Peyer's patch (tissue), 4 donors: ENCODE data around the gene TOMM20. TPM values are rescaled to one million over a fixed set of nuclear protein-coding genes. Genes with fewer than 3 reads are reported as not detected.

Experiments used
- DNase-seq, 3 donors: peaks; one replicate each; pipeline ENCODE4 v3.0.0-alpha.2; 2017 to 2019
- H3K27ac ChIP-seq, 4 donors: fragments of 200-600 bp; sonication (generic); one replicate each; pipeline ENCODE4 v1.5.1; 2016 to 2019
- H3K27me3 ChIP-seq, 2 donors: fragments of 200-600 bp; sonication (generic); one replicate each; pipeline ENCODE4 v1.5.1; 2019
- H3K36me3 ChIP-seq, 3 donors: fragments of 200-600 bp; sonication (generic); one replicate each; pipeline ENCODE4 v1.5.1; 2016 to 2019
- H3K4me1 ChIP-seq, 4 donors: fragments of 200-600 bp; sonication (generic); one replicate each; pipeline ENCODE4 v1.5.1; 2016 to 2019
- H3K4me3 ChIP-seq, 4 donors: fragments of 200-600 bp; sonication (generic); 1 replicate in 3 of 4; 2 replicates in 1 of 4; pipeline ENCODE4 v1.5.1; 2016 to 2019; ENCODE audit warnings: mild to moderate bottlenecking in 1 of 4
- H3K9me3 ChIP-seq, 4 donors: fragments of 200-600 bp; sonication (generic); one replicate each; pipeline ENCODE4 v1.5.1; 2016 to 2019; ENCODE audit warnings: mild to moderate bottlenecking in 1 of 4
- POLR2A ChIP-seq, 2 donors: fragments of 450-650 bp; IDR thresholded peaks; one replicate each; pipeline ENCODE4 v1.5.1; 2017; ENCODE audit warnings: antibody characterized with exemption in 2 of 2, mild to moderate bottlenecking in 2 of 2, moderate library complexity in 2 of 2
- total RNA-seq, 4 donors: library from RNA; depleted of rRNA; stranded (reverse); fragments of >200 nt; gene quantifications; one replicate each; pipeline ENCODE4 v1.1.0, GENCODE V29; 2016
- TF ChIP-seq, protein P1 (sequence below), 6 experiments: fragments of 450-650 bp in 4 of 6; fragments of 200-600 bp in 2 of 6; sonication (generic) in 1 of 6; IDR thresholded peaks; one replicate each; pipeline ENCODE4 v1.5.1; 2017 to 2019; ENCODE audit warnings: antibody characterized with exemption in 6 of 6, mild to moderate bottlenecking in 3 of 6, moderate library complexity in 1 of 6

The TOMM20 gene
- total RNA-seq, 4 donors from 2014 or later = 38.0 to 44.3 (median 42.8) TPM

DNA sequence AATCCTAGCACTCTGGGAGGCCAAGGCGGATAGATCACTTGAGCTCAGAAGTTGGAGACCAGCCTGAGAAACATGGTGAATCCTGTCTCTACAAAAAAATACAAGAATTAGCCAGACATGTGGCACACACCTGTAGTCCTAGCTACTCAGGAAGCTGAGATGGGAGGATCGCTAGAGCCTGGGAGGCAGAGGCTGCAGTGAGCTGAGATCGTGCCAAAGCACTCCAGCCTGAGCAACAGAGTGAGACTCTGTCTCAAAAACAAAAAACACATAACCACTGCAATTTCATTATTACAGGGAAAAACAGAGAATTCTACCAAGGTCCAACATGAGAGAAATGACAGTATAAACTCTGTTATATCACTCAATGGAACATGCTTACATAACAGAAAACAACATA lies 4.4 kb upstream of the TOMM20 start:
- DNase-seq = no peak
- H3K4me3 ChIP-seq = no peak overlapping the region
- no peaks in the 10 kb centered on the region for H3K9me3 ChIP-seq
- H3K27ac ChIP-seq = no peak overlapping the region
- TF ChIP-seq POLR2A (IDR thresholded peaks at IDR 0.05) = no peak
- TF ChIP-seq, protein P1, sequence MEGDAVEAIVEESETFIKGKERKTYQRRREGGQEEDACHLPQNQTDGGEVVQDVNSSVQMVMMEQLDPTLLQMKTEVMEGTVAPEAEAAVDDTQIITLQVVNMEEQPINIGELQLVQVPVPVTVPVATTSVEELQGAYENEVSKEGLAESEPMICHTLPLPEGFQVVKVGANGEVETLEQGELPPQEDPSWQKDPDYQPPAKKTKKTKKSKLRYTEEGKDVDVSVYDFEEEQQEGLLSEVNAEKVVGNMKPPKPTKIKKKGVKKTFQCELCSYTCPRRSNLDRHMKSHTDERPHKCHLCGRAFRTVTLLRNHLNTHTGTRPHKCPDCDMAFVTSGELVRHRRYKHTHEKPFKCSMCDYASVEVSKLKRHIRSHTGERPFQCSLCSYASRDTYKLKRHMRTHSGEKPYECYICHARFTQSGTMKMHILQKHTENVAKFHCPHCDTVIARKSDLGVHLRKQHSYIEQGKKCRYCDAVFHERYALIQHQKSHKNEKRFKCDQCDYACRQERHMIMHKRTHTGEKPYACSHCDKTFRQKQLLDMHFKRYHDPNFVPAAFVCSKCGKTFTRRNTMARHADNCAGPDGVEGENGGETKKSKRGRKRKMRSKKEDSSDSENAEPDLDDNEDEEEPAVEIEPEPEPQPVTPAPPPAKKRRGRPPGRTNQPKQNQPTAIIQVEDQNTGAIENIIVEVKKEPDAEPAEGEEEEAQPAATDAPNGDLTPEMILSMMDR (IDR thresholded peaks at IDR 0.05) = no peak
- no peaks in the 10 kb centered on the region for H3K4me1 ChIP-seq
- peaks cover 0 to 64% (median 3%) of the 10 kb centered on the region in 3 donors for H3K36me3 ChIP-seq
- H3K27me3 ChIP-seq = no peaks in the 10 kb centered on the region

DNA sequence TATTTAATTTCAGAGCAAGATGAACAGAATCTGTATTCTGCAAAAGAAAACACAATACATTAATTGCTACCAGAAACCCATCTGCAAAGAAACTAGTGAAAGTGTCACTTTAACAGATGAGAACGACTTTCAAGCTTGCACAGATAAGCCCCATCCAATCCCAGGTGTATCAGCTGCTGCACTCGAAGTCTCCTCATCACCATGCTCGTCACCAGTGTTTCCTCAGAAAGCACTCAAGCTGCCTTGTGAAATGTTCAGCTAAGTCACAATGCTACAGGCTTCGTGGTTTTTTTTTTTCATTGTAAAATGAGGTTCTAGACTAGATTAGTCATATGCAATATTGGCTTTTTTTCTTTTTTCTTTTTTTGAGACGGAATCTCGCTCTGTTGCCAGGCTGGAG lies 3.3 kb upstream of the TOMM20 start:
- Histone ChIP-seq H3K36me3 (peaks cover 0 to 52% (median 3%) of the 10 kb centered on the region in 3 donors), H3K27me3 (no peaks in the 10 kb centered on the region), H3K27ac (no peak overlapping the region), H3K9me3 (no peaks in the 10 kb centered on the region), H3K4me3 (no peak overlapping the region), H3K4me1 (peaks cover 0 to 7% (median 0%) of the 10 kb centered on the region in 4 donors)
- DNase-seq = no peak
- TF ChIP-seq POLR2A (IDR thresholded peaks at IDR 0.05) = no peak
- TF ChIP-seq, protein P1 (IDR thresholded peaks at IDR 0.05) = no peak

DNA sequence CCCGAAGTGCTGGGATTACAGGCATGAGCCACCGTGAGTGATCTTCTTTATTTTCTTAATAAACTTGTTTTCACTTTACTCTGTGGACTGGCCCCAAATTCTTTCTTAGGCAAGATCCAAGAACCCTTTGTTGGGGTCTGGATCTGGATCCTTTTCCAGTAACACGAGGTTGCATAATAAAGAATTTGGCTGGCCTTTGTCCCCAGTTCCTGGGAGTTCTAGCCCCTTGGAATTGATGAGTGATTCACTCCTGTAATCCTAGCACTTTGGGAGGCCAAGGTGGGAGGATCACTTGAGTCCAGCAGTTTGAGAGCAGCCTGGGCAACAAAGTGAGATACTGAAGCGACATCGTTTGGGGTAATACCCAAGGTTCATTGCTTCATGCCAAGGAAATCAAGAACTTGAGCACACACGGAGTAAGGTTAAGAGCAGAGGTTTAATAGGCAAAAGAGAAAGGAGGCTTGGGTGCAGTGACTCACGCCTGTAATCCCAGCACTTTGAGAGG lies 2.2 kb upstream of the TOMM20 start:
- no peak for TF ChIP-seq POLR2A (IDR thresholded peaks at IDR 0.05)
- TF ChIP-seq, protein P1 (IDR thresholded peaks at IDR 0.05) = no peak
- Histone ChIP-seq H3K27ac (no peak overlapping the region), H3K4me3 (no peak overlapping the region), H3K9me3 (no peaks in the 10 kb centered on the region), H3K27me3 (no peaks in the 10 kb centered on the region), H3K36me3 (peaks cover 0 to 41% (median 3%) of the 10 kb centered on the region in 3 donors), H3K4me1 (peaks cover 0 to 9% (median 5%) of the 10 kb centered on the region in 4 donors)
- DNase-seq = no peak

DNA sequence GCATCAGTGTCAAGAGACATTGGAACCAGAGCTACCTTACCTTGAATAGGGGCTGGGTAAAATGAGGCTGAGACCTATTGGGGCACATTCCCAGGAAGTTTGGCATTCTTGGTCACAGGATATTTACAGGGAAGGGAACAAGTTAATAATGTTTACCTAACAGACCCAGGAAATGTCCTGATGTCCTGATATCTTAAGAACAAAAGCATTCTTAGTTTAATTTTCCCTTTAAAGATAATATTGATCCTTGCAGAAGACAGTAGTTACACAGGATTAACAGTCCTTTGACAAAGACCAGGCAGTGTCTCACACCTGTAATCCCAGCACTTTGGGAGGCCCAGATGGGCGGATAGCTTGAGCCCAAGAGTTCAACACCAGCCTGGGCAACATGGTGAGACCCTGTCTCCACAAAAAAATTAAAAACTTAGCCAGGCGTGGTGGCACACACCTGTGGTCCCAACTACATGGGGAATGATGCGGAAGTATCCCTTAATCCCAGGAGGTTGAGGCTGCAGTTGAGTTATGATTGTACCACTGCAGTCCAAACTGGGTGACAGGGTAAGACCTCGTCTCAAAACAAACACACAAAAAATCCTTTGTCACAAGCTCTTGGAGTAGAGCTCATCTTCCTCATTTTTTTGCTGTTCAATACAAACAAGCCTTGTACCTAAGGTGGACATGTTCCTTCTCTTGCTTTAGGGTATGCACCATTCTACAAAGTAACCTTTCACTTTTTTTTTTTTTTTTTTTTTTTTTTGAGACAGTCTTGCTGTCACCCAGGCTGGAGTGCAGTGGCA lies 1.3 kb upstream of the TOMM20 start:
- Histone ChIP-seq H3K27ac (no peak overlapping the region), H3K9me3 (no peaks in the 10 kb centered on the region), H3K4me1 (peaks cover 0 to 16% (median 5%) of the 10 kb centered on the region in 4 donors), H3K4me3 (no peak overlapping the region), H3K36me3 (peaks cover 0 to 33% (median under 1%) of the 10 kb centered on the region in 3 donors), H3K27me3 (no peaks in the 10 kb centered on the region)
- no peak for TF ChIP-seq POLR2A (IDR thresholded peaks at IDR 0.05)
- TF ChIP-seq, protein P1 (IDR thresholded peaks at IDR 0.05) = no peak
- no peak for DNase-seq

DNA sequence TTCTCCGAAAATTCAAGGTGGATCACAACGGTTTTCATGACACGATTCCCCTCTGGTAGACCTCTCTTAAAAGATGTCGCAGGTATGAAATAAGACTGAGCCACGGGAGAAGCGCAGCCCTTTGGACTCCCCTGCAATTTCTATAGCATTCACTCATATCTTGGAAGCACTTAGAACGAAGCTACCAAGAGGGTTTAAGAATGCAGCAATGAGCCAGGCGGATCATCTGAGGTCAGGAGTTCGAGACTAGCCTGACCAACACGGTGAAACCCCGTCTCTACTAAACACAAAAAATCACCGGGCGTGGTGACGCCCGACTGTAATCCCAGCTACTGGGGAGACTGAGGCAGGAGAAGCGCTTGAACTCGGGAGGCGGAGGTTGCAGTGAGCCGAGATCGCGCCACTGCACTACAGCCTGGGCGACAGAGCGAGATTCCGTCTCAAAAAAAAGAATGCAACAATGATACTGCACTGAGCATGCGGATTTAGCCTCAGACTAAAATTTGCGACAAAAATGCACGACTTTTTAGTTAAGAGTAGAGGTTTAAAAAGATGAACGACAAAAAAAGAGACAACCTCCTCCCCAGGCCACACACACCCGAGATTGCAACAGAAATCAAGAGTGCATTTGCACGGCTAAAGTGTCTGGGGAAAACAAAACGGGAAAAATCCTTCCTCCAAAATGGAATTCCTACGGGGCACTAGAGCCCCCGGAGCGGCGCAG lies 743 bp downstream of the TOMM20 start:
- Histone ChIP-seq H3K27me3 (no peaks in the 10 kb centered on the region), H3K4me3 (peak overlapping the region; percentile 65 to 88 (median 83)), H3K27ac (peak overlapping the region; percentile 83 to 87 (median 86)), H3K4me1 (peaks cover 0 to 17% (median 5%) of the 10 kb centered on the region in 4 donors), H3K9me3 (no peaks in the 10 kb centered on the region), H3K36me3 (peaks cover 0 to 16% (median 0%) of the 10 kb centered on the region in 3 donors)
- no peak for DNase-seq
- TF ChIP-seq, protein P1 (IDR thresholded peaks at IDR 0.05) = no peak
- TF ChIP-seq POLR2A (IDR thresholded peaks at IDR 0.05) = no peak
